ENCODE data around the gene A1CF. TPM values are rescaled to one million over a fixed set of nuclear protein-coding genes. Genes with fewer than 3 reads are reported as not detected.

A1CF gene, protein sequence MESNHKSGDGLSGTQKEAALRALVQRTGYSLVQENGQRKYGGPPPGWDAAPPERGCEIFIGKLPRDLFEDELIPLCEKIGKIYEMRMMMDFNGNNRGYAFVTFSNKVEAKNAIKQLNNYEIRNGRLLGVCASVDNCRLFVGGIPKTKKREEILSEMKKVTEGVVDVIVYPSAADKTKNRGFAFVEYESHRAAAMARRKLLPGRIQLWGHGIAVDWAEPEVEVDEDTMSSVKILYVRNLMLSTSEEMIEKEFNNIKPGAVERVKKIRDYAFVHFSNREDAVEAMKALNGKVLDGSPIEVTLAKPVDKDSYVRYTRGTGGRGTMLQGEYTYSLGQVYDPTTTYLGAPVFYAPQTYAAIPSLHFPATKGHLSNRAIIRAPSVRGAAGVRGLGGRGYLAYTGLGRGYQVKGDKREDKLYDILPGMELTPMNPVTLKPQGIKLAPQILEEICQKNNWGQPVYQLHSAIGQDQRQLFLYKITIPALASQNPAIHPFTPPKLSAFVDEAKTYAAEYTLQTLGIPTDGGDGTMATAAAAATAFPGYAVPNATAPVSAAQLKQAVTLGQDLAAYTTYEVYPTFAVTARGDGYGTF
- total RNA-seq (2022; extraction: Qiagen RNA extraction), result 0.07 to 0.08 TPM in 2 of 5 replicates, not detected in the others

DNA sequence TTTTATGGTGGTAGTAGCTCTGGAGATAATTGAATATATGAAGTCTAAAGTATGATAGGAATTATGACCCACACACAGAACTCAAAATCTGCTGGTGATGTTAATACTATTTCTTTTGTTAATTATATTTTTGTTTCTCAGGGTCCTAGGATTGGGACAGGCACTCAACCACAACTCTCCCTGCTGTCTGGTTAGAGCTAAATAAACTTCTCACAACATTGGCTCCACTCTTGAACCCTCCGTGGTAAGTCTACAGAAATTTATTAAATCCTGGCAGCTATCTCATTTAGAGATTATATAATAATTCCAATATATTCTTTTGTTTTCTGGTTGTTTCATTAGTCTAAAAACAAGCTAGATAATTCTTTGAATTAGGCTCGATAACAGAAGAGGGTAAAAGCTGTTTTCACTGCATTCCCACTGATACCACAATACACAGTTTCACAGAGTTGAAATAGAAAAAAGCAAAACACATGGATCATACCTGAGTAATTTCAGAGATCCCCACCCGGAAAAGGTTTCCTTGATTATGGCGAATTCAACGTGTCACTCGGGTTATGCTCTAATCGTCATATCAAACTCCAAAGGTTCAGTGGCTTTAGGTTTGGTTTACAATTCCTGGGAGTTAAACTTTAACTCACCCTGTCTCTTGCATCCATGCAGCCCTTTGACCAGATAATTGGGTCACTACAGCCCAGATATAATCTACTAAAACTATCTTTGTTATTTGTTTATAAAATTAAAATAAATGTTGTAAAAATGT, at the start of gene A1CF:
TSS of gene A1CF (minus strand) at position 531 of the 763 bp plus-strand sequence. CDS start 25,687 bp downstream, outside the sequence.

Other genes with a start within 250 kb of the A1CF start
- gene ASAH2B, start 145.7 kb downstream of the A1CF start, total RNA-seq (2022; extraction: Qiagen RNA extraction), result 3.2 to 5.3 TPM (median 3.7 TPM) in 5 replicates
- gene PRKG1, start 188.9 kb upstream of the A1CF start, total RNA-seq (2022; extraction: Qiagen RNA extraction), result not detected in 5 replicates